GM19452 (cell line): ENCODE results near the gene SSC4D.
"Not testable (repeated sequence)": the region's sequence is repeated elsewhere in the genome, so short reads cannot be mapped to it uniquely, and the experiment has no call there.

ENCODE experiments used
- ATAC-seq: cut with Tn5 transposase; IDR thresholded peaks from one replicate; pipeline ENCODE4 v1.9.1; 2021; ENCODE audit not compliant: unreplicated experiment

The SSC4D gene

DNA sequence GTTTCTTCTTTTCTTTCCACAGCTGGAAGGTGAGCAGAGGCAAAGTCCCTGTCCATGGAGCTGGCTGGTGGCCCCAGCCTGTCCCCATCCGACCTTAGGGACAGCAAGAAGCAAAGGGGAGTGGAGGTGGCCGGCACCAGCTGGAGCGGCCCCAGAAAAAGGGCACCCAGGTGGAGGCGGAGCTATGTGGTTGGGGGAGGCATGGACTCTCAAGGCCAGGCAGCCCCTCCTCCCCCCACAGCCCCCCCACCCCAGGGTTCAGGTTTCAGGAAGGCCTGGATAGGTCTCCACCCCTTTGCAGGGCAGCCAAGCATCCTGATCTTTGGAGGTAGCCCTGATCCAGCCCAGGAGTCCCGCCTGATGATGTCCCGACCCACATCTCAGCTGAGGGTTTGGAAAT is at the start of gene SSC4D:
TSS of gene SSC4D (minus strand) at position 161 of the 400 bp plus-strand sequence. CDS start 5,258 bp downstream, outside the sequence.
- ATAC-seq = no peak

DNA sequence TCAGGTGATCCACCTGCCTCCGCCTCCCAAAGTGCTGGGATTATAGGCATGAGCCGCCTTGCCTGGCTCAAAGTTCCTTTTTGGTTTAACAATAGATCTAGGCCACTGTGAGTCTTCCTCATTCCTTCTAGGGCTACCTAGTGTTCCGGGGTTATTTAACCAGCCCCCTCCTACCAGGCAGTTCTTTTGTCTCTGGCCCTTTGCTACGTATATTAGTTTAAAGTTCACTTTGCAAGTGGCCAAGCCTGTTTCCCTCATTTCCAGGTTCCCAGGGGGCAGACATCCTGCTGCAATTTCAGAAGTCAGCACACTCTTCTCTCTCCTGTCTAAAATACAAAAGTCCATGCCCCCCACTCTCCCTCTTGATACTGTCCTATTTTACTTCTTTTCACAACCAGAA is 49.0 kb upstream of the SSC4D start:
- ATAC-seq = not testable (repeated sequence)

DNA sequence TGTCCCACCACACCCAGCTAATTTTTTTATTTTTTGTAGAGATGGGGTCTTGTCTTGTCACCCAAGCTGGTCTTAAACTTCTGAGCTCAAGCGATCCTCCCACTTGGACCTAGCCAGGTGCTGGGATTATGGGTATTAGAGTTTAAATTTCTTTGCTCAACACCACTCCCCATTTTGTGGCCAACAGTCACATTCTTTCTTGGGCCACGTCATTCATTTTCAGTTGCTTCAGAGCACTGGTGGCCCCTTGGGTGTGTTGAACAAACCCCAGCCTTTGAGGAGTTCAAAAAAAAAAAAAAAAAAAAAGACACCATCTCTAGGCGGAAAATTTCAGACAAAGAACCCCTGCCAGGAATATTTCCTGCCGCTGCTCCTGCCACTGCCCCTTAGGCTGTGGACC is 47.5 kb upstream of the SSC4D start:
- ATAC-seq = not testable (repeated sequence)

DNA sequence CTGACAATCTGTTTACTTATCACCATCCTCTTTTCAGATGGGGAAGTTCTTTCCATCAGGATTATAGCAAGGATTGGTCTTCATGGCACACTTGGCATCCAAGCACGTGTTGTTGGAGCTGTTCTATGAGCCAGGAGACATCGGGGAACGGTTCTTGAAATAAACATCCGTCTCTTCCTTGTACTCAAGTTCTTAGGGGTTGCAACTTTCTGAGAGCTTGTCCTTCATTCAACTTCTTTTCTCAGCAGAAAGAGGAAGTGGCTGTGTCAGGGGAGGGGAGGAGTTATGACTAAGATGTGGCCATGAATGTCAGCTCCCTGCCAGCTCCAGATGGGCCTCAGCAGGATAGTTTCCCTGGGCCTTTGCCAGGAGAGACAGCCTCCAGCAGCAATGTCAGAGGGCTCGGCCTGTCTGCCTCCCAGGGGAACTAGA is 36.1 kb upstream of the SSC4D start:
- peak; percentile 80 for ATAC-seq

DNA sequence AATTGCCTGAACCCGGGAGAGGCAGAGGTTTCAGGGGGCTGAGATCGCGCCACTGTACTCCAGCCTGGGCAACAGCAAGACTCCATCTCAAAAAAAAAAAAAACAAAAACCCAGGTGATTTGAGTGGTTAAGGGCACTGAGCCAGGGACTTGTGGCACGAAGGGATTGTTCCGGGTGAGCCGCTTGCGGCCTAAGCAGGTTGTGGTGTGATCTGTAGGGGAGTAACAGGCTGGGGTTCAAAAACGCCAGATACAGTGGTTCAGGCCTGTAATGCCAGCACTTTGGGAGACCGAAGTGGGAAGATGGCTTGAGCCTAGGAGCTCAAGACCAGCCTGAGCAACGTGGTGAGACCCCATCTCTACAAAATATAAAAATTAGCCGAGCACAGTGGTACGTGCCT is 34.3 kb upstream of the SSC4D start:
- ATAC-seq = not testable (repeated sequence)

DNA sequence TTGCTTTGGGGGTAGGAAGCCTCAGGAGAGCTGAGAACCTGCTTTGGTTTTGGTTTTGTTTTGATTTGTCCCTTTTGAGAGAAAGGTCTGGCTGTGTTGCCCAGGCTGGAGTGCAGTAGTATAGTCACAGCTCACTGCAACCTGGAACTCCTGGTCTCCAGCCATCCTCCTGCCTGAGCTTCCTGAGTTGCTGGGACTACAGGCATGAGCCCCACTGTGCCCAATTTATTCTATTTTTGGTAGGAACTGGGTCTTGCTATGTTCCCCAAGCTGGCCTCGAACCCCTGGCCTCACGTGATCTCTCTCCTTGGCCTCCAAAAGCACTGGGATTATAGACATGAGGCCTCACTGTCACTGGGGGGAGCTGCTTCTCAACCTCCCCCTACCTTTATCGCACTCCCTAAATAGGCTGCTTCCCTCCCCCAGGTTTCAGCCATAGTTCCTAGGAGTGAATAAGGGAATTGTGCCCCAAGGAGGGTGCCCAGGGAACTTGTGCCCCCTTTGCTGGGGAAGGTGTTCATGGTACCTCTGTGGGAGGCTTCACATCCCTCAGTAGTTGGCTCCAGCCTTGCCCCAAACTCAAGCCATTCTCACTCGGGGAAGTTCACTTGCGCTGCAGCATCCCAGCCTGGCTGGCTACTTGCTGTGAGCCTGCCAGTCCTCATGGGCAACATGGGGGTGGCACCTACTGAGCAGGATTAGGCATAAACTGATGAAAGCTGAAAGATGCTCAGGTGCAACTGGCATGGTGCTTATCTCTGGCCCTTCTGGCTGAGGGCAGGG is 33.4 kb upstream of the SSC4D start:
- ATAC-seq = not testable (repeated sequence)

DNA sequence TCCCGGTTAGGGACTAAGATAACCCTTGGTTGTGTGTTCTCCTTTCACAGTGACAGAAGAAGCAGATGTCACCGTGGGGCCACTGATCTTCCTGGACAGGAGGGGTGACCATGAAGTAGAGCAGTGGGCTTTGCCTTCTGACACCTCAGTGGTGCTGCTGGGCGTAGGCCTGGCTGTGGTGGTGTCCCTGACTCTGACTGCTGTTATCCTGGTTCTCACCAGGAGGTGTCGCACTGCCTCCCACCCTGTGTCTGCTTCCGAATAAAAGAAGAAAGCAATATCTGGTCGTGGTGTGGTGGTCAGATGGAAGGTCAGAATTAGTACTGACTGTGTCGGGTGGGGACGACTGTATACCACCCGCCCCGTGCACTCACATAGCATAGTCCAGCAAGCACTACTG is 32.3 kb upstream of the SSC4D start:
- not testable (repeated sequence) for ATAC-seq

DNA sequence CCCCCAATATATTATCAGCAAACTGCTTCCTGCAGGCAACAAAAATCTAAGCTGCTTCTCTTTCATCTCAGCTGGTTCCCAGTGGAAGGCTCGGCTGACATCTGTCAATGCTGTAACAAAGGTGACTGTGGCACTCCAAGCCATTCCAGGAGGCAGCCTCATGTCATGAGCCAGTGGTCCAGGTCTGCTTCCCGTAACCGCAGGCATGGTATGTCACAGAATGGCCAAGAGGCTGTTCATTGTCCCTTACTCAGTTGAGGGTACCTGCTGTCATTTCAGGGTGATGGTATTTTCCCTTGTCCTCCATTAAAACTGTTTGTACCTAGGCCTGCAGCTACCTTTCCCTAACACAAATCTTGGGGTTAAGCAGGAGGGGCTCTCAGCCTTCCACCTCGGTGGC is 30.9 kb upstream of the SSC4D start:
- ATAC-seq = not testable (repeated sequence)

DNA sequence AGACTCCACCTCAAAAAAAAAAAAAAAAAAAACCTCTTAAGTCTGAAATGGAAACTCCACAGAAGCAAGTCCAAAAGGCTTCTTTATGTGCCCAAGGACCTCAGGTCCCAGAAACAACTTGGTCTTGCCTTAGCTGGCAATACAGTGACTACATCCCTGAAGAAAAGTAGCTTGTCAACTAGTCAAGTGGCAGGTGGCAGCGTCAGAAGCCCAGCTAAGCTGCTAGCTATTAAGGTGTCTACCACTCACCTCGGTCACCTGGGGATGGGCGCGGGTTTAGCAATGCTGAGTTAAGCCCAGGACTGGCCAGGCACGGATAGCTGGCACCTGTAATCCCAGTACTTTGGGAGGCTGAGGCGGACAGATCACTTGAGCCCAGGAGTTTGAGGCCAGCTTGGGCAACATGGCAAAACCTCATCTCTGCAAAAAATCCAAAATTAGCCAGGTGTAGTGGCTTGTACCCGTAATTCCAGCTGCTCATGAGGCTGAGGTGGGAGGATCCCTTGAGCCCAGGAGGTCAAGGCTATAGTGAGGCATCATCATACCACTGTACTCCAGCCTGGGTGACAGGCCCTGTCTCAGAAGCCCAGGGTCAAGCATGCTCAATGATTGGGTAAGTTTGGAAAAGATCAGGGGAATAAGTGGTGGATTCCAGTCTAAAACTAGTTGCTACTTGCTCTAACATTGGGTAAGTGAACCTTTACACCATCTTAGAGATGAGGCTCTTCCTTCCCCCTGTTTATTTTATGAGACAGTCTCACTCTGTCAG is 29.8 kb upstream of the SSC4D start:
- not testable (repeated sequence) for ATAC-seq

DNA sequence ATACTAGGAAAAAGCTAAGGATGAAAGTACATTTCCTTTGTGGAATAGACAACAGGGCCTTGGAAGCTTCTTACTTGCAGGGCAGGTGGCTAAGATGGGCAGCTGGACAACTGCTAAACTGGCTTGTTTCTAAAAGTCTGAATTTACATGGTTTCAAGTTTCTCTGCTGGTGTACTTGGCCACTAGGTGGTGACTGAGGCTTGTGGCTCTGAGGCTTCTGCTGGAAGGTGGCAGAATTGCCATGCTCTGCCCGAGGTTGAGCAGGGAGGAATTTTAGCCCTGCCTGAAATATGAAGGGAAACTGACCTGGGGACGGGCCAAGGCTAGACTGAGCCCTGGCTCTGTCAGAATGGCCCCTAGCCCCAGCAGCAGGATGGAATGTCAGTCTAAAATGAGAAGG is 28.4 kb upstream of the SSC4D start:
- ATAC-seq = peak; percentile 62

DNA sequence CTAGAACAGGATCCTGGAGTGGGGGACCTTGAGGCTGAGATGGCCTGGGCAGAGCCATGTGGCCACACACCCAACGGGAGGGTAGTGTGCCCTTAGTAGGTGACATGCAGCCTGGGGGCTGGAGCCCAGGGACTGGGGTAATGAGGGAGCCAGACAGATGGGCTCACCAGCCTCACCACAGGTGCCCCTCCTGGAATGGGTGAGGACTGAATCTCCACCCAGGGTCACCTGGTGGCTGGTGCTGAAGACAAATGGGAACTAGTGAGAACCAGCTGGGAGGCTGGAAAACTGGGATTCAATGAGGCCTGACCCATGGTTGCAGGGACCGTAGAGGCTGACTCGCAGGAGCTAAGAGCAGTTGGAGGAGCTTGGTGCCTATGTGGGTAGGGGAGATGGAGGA is 21.3 kb upstream of the SSC4D start:
- ATAC-seq = no peak

DNA sequence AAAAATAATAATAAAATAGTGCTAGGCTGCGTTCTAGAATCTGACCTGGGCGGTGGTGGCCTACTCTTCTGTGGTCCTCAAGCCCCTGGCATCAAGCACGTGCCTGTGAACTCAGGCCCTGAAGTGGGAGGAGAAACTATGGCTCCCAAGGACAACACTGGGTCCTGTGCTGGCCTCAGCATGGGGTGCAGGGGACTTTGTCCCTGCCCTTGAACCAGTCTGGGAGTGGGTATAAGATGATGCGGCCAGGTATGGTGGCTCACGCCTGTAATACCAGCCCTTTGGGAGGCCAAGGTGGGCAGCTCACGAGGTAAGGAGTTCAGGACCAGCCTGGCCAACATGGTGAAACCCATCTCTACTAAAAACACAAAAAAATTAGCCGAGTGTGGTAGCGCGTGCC is 20.7 kb upstream of the SSC4D start:
- ATAC-seq = no peak

DNA sequence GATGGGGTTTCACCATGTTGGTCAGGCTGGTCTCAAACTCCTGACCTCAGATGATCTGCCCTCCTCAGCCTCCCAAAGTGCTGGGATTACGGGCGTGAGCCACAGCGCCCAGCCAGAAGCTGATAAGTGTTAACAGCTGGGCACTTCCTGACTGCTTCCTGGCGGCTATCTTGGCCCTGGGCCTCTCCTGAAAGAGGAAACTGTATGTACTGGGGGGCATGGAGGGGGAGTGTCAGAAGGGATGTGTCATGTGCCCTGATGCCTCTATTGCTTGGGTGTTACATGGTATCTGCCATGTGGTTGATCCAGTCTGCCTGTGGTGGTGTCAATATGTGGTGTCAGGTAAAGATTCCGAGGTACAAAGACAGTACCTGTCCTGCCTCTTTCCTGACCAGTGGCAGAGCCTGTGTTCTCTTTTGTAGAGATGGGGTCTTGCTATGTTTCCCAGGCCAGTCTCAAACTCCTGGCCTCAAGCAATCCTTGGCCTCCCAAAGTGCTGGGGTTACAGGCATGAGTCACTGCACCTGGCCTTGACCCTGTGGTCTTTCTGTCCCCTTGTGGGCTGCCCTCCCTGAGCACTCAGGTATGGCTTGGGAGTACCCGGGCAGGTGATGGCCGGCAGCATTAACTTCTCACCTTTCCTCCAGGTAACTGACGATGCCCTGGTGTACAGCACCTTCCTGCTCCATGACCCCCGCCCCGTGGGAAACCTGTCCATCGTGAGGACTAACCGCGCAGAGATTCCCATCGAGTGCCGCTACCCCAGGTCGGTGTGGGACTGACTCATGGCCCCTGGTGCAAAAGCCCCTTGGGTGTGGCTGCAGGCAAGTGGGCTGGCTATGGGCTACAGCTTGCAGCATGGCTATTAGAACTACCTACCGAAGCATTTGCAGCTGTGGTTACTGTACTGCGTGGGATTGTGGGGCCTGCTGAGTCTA is 19.6 kb upstream of the SSC4D start:
- ATAC-seq = no peak

DNA sequence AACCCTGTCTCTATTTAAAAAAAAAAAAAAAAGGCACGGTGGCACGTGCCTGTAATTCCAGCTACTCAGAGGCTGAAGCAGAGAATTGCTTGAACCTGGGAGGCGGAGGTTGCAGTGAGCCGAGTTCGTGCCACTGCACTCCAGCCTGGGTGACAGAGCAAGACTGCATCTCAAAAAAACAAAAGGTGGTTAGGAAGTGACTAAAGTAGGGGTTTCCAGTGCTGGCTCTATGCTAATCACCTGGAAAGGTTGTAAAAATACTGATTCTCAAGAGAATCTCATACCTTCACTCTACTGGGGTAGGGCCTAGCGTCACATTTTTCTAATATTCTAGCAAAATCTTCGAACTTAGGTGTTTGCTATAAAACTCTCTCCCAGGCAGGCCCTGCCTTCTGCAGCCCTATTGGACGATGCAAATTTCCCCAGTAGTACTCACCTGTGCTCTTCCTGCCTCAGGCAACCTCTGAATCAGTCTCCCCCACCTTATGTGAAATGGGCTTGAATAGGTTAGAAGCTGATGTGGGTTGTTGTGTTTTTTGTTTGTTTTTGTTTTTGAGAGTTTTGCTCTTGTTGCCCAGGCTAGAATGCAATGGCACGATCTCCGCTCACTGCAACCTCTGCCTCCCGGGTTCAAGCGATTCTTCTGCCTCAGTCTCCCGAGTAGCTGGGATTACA is 18.8 kb upstream of the SSC4D start:
- ATAC-seq = no peak

DNA sequence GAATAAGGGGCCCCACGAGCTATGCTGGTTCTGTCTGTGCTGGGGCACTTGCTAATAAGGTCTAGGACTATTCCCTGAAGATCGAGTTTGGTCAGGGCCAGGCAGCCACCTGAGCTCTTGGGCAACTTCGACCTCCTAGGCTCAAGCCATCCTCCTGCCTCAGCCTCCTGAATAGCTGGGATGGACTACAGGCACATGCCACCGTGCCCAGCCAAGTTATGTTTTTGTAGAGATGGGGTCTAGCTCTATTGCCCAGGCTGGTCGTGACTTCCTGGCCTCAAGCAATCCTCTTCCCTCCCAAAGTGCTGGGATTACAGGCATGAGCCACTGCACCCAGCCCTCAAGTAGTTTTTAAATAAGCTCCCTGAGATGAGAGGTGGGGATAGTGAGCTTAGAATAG is 18.1 kb upstream of the SSC4D start:
- no peak for ATAC-seq

DNA sequence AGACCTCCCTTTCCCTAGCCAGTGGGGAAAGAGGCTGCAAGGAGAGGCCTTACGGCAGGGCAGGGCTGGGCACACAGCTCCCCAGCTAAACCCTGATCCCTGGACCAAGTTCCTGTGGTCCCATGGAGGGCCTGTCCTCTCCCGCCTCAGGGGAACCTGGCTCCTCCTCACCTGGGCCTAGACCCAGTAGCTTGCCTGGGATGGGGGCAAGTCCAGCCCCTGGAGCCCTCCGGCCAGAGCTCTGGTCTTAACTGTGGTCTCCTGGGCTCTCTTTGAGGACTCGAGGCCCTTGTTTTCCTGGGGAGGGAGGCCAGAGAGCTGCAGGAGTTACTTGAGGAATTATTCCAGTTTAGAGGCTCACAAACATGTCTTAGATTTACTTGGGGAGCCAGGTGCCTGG is 16.7 kb upstream of the SSC4D start:
- no peak for ATAC-seq

DNA sequence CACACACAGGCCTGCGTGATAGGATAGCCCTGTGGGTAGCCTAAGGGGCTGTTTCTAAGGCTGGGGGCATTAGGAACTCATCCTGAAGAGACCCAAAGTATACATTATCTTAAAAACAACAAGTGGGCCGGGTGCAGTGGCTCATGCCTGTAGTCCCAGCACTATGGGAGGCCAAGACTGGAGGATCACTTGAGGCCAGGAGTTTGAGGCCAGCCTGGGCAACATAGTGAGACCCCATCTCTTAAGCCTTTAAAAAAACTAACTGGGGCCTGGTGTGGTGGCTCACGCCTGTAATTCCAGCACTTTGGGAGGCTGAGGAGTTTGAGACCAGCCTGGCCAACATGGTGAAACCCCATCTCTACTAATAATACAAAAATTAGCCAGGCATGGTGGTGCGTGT is 16.1 kb upstream of the SSC4D start:
- ATAC-seq = not testable (repeated sequence)

DNA sequence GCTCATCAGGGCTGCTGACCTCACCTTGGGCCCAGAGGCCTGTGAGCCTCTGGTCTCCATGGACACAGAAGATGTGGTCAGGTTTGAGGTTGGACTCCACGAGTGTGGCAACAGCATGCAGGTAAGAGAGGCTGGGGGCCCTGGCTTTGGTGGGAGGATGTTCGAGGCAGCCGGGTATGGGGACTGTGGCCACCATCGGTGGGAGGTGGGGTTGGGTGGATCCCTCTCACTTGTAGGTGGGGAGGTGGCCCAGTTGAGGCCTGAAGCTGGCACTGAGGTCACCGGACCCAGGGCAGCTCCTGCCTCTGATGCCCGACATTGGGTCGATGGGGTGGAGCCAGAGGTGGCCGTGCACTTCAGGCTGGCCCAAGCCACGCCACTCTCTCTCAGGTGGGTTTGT is 15.7 kb upstream of the SSC4D start:
- ATAC-seq = no peak

DNA sequence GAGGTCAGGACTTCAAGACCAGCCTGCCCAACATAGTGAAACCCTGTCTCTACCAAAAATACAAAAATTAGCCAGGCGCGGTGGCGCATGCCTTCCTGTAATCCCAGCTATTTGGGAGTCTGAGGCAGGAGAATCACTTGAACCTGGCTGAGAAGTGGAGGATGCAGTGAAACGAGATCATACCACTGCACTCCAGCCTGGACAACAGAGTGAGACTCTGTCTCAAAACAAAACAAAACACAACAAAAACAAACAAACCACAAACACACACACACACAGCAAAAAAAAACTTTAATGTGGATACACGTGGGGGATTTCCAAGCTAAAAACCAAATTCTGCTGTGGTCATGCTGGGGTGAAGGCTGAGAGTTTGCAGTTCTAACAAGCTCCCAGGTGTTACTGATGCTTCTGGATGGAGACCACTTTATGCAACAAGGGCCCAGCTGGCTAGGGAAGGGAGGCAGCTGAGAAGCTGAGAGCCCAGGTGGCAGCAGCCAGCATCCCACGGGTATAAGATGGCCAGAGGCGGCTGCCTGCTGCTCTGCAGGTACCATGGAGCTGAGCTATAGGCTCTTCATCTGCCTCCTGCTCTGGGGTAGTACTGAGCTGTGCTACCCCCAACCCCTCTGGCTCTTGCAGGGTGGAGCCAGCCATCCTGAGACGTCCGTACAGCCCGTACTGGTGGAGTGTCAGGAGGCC is 15.1 kb upstream of the SSC4D start, which contains the start of gene ZP3:
TSS of gene ZP3 (plus strand) at position 538 of the 699 bp plus-strand sequence. CDS start at position 553, 15 bp downstream.
- ATAC-seq = no peak
